Central memory CD8-positive, alpha-beta T cell (primary cell): ENCODE data around the gene USP32.

Experiments
- ATAC-seq: fragments of 150-1000 bp; cut with Tn5 transposase; replicated peaks from 2 replicates; pipeline ENCODE4 v1.10.0; 2022; ENCODE audit warnings: mild to moderate bottlenecking, moderate FRiP score, moderate number of reproducible peaks; ENCODE audit not compliant: poor library complexity, severe bottlenecking; ENCODE audit errors: extremely low read depth
- DNase-seq, 2 donors: peaks; one replicate each; pipeline ENCODE4 v3.0.0; 2021; ENCODE audit warnings: low spot score in 2 of 2
- H3K27ac Mint-ChIP-seq: one replicate; pipeline ENCODE4 v1.8.0; 2022; ENCODE audit warnings: low read depth, mild to moderate bottlenecking, moderate library complexity, mixed read lengths
- H3K27me3 Mint-ChIP-seq: one replicate; pipeline ENCODE4 v1.8.0; 2022; ENCODE audit warnings: mixed read lengths
- H3K36me3 Mint-ChIP-seq: one replicate; pipeline ENCODE4 v1.8.0; 2022; ENCODE audit warnings: mild to moderate bottlenecking, moderate library complexity, mixed read lengths; ENCODE audit not compliant: insufficient read depth
- H3K4me1 Mint-ChIP-seq: one replicate; pipeline ENCODE4 v1.8.0; 2022; ENCODE audit warnings: mixed read lengths
- H3K4me3 Mint-ChIP-seq: one replicate; pipeline ENCODE4 v1.8.0; 2022; ENCODE audit warnings: mild to moderate bottlenecking, moderate library complexity, mixed read lengths
- H3K9me3 Mint-ChIP-seq: one replicate; pipeline ENCODE4 v1.8.0; 2022; ENCODE audit warnings: mixed read lengths

The USP32 gene

DNA sequence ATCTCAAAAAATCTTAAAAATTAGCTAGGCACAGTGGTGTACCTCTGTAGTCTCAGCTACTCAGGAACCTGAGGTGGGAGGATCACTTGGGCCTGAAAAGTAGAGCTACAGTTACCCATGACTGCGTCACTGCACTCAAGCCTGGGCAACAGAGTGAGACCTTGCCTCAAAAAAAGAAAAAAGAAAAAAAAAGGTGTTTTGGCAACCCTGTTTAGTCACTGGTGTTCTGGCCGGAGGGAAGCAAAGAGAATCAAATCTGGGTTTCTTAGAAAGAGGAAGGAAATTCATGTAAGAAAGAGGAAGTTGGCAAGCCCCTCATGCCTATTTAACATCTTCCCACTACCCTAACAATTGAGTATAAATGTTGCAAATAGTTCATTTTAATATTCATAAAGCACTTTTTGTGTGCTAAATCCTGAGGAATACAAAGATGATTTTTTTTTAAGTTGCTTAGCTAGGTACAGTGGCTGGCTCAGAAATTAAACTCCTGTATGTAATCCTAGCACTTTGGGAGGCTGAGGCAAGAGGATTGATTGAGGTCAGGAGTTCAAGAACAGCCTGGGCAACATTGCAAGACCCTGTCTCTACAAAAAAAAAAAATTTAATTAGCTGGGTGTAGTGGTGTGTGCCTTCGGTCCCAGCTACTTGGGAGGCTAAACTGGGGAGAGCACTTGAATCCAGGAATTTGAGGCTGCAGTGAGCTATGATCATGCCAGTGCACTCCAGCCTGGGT lies 6.5 kb upstream of the USP32 start:
- no peaks in the 10 kb centered on the region for H3K27me3 Mint-ChIP-seq
- peaks cover 3% of the 10 kb centered on the region for H3K36me3 Mint-ChIP-seq
- no peak for DNase-seq
- H3K4me3 Mint-ChIP-seq: no peak overlapping the region
- H3K4me1 Mint-ChIP-seq: no peaks in the 10 kb centered on the region
- H3K9me3 Mint-ChIP-seq: no peaks in the 10 kb centered on the region
- peak; percentile 46 for ATAC-seq
- H3K27ac Mint-ChIP-seq: no peak overlapping the region

DNA sequence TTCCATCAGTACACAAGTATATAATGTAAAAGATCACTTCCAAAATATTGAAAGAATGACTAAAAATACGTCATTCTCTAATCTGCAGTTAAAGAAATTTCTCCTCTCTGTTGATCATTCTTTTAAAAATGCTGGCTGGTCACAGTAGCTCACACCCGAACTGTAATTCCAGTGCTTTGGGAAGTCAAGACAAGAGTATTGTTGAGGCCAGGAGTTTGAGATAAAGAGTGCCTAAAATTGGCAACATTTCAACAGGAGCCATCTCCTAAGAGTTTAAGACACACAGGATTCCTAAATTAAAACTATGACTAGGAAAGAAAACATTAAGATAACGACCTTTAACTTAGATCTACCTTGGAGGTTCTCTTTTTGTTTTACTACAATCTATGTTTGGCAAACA lies 4.5 kb upstream of the USP32 start:
- Mint-ChIP-seq H3K27ac (no peak overlapping the region), H3K4me1 (peaks cover 12% of the 10 kb centered on the region)

DNA sequence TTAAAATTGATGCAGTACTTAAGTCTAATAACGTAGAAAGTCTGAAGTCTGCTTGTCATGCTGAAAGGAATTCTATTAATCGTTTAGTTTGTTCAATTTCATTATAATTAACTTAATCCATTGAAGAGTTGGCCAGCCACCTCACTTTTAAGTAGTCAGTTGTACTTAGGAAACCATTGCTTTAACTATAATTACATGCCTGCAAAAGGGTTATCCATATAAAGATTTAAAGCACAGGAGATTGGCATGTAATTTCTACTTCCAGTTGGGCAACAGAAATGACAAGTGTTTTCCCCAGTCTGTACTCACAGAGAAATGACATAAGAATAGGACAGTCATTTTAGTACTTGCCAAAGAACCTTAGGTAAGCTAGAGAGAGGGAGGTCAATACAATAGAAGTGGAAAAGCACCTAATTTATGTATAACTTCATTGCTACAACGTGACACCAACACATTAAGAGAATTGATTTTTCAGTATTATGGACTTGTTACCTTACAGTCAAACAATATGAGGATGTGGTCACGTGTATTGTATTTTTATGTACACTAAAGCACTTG lies 3.7 kb upstream of the USP32 start:
- Mint-ChIP-seq H3K27me3 (no peaks in the 10 kb centered on the region), H3K27ac (no peak overlapping the region), H3K36me3 (peaks cover 20% of the 10 kb centered on the region), H3K4me3 (no peak overlapping the region), H3K4me1 (peaks cover 20% of the 10 kb centered on the region), H3K9me3 (no peaks in the 10 kb centered on the region)
- no peak for DNase-seq
- no peak for ATAC-seq

More for the DNA sequence above, 4.5 kb upstream of the USP32 start:
- ATAC-seq (no peak), DNase-seq (no peak)
- Mint-ChIP-seq H3K9me3 (no peaks in the 10 kb centered on the region), H3K4me3 (no peak overlapping the region), H3K36me3 (peaks cover 15% of the 10 kb centered on the region), H3K27me3 (no peaks in the 10 kb centered on the region)

DNA sequence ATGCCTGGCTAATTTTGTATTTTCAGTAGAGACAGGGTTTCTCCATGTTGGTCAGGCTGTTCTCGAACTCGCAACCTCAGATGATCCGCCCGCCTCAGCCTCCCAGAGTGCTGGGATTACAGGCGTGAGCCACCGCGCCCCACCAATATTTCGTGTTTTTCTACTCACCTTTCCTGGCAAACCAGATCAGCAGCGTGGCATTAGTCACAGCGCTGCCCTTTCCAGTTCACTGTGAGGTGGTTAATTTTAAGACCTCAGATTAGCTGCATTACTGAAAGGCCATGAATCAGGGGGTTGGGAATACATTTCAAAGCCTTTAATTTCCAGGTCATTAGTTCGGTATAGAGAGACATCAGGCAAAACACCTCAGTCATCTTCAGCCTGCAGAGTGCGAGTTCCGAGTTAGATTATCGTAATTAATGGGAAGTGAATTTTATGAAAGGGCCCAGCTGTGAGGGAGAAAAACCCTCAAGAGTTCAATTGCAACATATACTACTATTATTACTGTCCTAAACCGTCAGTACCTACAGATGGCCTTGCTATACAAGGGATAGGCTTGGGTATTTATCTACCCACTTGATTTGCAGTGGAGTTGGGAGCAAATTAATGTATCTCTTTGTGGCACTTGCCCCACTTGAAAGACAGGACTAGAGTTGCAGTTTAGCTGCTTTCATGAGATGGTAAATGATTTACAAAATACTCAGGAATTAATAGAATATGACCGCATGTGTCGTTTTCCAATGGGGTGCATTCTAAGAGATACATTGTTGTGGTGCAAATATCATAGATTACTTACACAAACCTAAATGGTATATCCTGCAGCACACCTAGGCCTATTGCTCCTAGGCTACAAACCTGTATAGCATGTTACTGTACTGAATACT lies 2.1 kb upstream of the USP32 start:
- Mint-ChIP-seq H3K27me3 (no peaks in the 10 kb centered on the region), H3K9me3 (no peaks in the 10 kb centered on the region), H3K4me3 (no peak overlapping the region), H3K27ac (no peak overlapping the region), H3K36me3 (peaks cover 17% of the 10 kb centered on the region), H3K4me1 (peaks cover 27% of the 10 kb centered on the region)
- DNase-seq (no peak), ATAC-seq (no peak)

- H3K4me3 Mint-ChIP-seq: peak overlapping the region; percentile 92
- no peak for ATAC-seq
- H3K4me1 Mint-ChIP-seq: peaks cover 37% of the 10 kb centered on the region
- peak overlapping the region; percentile 97 for H3K27ac Mint-ChIP-seq
- H3K27me3 Mint-ChIP-seq: no peaks in the 10 kb centered on the region
- H3K36me3 Mint-ChIP-seq: peaks cover 17% of the 10 kb centered on the region
- H3K9me3 Mint-ChIP-seq: no peaks in the 10 kb centered on the region
- no peak for DNase-seq
Observed at GRCh38 chr17:60392845-60393702, 1.1 kb upstream of the USP32 start.

- Mint-ChIP-seq H3K27ac (peak overlapping the region; percentile 97), H3K27me3 (no peaks in the 10 kb centered on the region), H3K36me3 (peaks cover 17% of the 10 kb centered on the region), H3K4me1 (peaks cover 43% of the 10 kb centered on the region), H3K4me3 (peak overlapping the region; percentile 92), H3K9me3 (no peaks in the 10 kb centered on the region)
- peak; percentile 31 for ATAC-seq
- DNase-seq: no peak
Observed at GRCh38 chr17:60391471-60392041, 377 bp downstream of the USP32 start.

- no peak for DNase-seq
- Mint-ChIP-seq H3K27me3 (no peaks in the 10 kb centered on the region), H3K4me3 (peak overlapping the region; percentile 92), H3K9me3 (no peaks in the 10 kb centered on the region), H3K27ac (peak overlapping the region; percentile 97), H3K36me3 (peaks cover 17% of the 10 kb centered on the region), H3K4me1 (peaks cover 48% of the 10 kb centered on the region)
- ATAC-seq: no peak
Observed at GRCh38 chr17:60390925-60391470, 935 bp downstream of the USP32 start.

- H3K27ac Mint-ChIP-seq: no peak overlapping the region
- no peaks in the 10 kb centered on the region for H3K9me3 Mint-ChIP-seq
- peak overlapping the region; percentile 92 for H3K4me3 Mint-ChIP-seq
- DNase-seq (no peak), ATAC-seq (no peak)
- H3K27me3 Mint-ChIP-seq: no peaks in the 10 kb centered on the region
- H3K36me3 Mint-ChIP-seq: peaks cover 17% of the 10 kb centered on the region
- H3K4me1 Mint-ChIP-seq: peaks cover 55% of the 10 kb centered on the region
Observed at GRCh38 chr17:60390186-60390585, 1.7 kb downstream of the USP32 start.

GRCh38 chr17:60388742-60389141 lies 3.2 kb downstream of the USP32 start:
- ATAC-seq: no peak
- no peak for DNase-seq
- Mint-ChIP-seq H3K36me3 (peaks cover 17% of the 10 kb centered on the region), H3K4me1 (peaks cover 64% of the 10 kb centered on the region), H3K9me3 (no peaks in the 10 kb centered on the region), H3K27me3 (no peaks in the 10 kb centered on the region), H3K4me3 (no peak overlapping the region), H3K27ac (no peak overlapping the region)

- Mint-ChIP-seq H3K27ac (no peak overlapping the region), H3K4me3 (no peak overlapping the region), H3K9me3 (no peaks in the 10 kb centered on the region), H3K27me3 (no peaks in the 10 kb centered on the region), H3K4me1 (peaks cover 65% of the 10 kb centered on the region), H3K36me3 (peaks cover 16% of the 10 kb centered on the region)
- DNase-seq (no peak), ATAC-seq (no peak)
Observed at GRCh38 chr17:60387666-60388065, 4.3 kb downstream of the USP32 start.

- H3K4me1 Mint-ChIP-seq: peaks cover 67% of the 10 kb centered on the region
- no peak for ATAC-seq
Observed at GRCh38 chr17:60386147-60387058, 5.5 kb downstream of the USP32 start.

More at GRCh38 chr17:60386147-60387058, 5.5 kb downstream of the USP32 start:
- DNase-seq: no peak
- Mint-ChIP-seq H3K4me3 (no peak overlapping the region), H3K27ac (no peak overlapping the region), H3K36me3 (peaks cover 5% of the 10 kb centered on the region), H3K9me3 (no peaks in the 10 kb centered on the region), H3K27me3 (no peaks in the 10 kb centered on the region)
